Endothelial cell (in vitro differentiated cells): ENCODE measurements around the gene POM121L2. TPM values are rescaled to one million over a fixed set of nuclear protein-coding genes. Genes with fewer than 3 reads are reported as not detected.
"Not testable (repeated sequence)": the region's sequence is repeated elsewhere in the genome, so short reads cannot be mapped to it uniquely, and the experiment has no call there.

Experiments used
- DNase-seq: peaks from one replicate; pipeline ENCODE4 v3.0.0; 2021; ENCODE audit warnings: low spot score
- H3K27ac Mint-ChIP-seq: one replicate; pipeline ENCODE4 v1.8.0; 2021; ENCODE audit warnings: mixed read lengths, inconsistent platforms; ENCODE audit not compliant: unreplicated experiment
- H3K27me3 Mint-ChIP-seq: one replicate; pipeline ENCODE4 v1.8.0; 2021; ENCODE audit warnings: mild to moderate bottlenecking, moderate library complexity, mixed read lengths, inconsistent platforms; ENCODE audit not compliant: unreplicated experiment
- H3K36me3 Mint-ChIP-seq: one replicate; pipeline ENCODE4 v1.8.0; 2021; ENCODE audit warnings: mild to moderate bottlenecking, low read depth, mixed read lengths, inconsistent platforms; ENCODE audit not compliant: unreplicated experiment
- H3K4me1 Mint-ChIP-seq: one replicate; pipeline ENCODE4 v1.8.0; 2021; ENCODE audit warnings: mild to moderate bottlenecking, mixed read lengths, inconsistent platforms; ENCODE audit not compliant: unreplicated experiment
- H3K4me3 Mint-ChIP-seq: one replicate; pipeline ENCODE4 v1.8.0; 2021; ENCODE audit warnings: mild to moderate bottlenecking, mixed read lengths, inconsistent platforms; ENCODE audit not compliant: unreplicated experiment
- H3K9me3 Mint-ChIP-seq: one replicate; pipeline ENCODE4 v1.8.0; 2021; ENCODE audit warnings: mixed read lengths, inconsistent platforms; ENCODE audit not compliant: unreplicated experiment
- CTCF ChIP-seq: fragments of 200-600 bp; sonication (generic); IDR thresholded peaks from one replicate; pipeline ENCODE4 v1.5.0; 2021; ENCODE audit warnings: antibody characterized with exemption; ENCODE audit not compliant: unreplicated experiment
- total RNA-seq: library from RNA; stranded (reverse); fragmentation: NEBNext Ultra II Directional; extraction: Animal tissue kit (Norgen Biotek cat#: 25700); gene quantifications from one replicate; pipeline ENCODE4 v1.2.1, GENCODE V29; 2021; ENCODE audit not compliant: unreplicated experiment

The POM121L2 gene
- total RNA-seq, 1 donor from 2014 or later = 1.3 TPM

DNA sequence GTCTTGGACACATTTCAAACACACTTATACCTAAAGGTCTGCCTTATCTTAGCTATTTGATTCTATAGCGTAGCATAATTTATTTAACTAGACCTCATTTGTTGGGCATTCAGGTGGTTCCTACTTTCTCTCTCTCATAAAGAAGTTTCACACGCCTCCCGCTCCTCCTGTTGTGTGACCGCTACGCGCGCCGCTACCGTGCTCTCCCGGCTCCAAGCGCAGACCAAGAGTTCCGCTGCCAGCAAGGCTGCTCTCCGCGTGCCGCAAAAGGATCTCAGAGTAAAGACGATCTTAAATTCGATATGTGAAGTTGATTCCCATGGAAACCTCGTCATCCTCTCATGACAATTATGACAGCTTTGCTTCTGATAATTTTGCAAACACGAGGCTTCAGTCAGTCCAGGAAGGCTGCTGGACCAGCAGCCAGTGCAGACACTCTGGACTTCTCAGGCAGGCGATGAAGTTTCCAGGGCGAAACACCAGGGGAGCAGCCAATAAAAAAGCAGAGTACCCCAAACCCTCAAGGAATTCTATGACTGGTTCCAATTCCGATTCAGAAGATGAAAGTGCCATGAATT is 44.1 kb downstream of the POM121L2 start:
- Mint-ChIP-seq H3K9me3 (no peaks in the 10 kb centered on the region), H3K27ac (no peak overlapping the region), H3K27me3 (no peaks in the 10 kb centered on the region), H3K4me3 (peak overlapping the region; percentile 18), H3K4me1 (no peaks in the 10 kb centered on the region), H3K36me3 (no peaks in the 10 kb centered on the region)
- DNase-seq = peak; percentile 33
- no peak for TF ChIP-seq CTCF

GRCh38 chr6:27267003-27267402 is 45.1 kb downstream of the POM121L2 start:
- DNase-seq, H3K27me3 Mint-ChIP-seq, H3K4me1 Mint-ChIP-seq, H3K4me3 Mint-ChIP-seq, H3K27ac Mint-ChIP-seq, H3K9me3 Mint-ChIP-seq, H3K36me3 Mint-ChIP-seq: not testable (repeated sequence)

- H3K4me1 Mint-ChIP-seq = no peaks in the 10 kb centered on the region
- no peaks in the 10 kb centered on the region for H3K9me3 Mint-ChIP-seq
- no peaks in the 10 kb centered on the region for H3K27me3 Mint-ChIP-seq
- H3K36me3 Mint-ChIP-seq = no peaks in the 10 kb centered on the region
- no peak overlapping the region for H3K27ac Mint-ChIP-seq
- TF ChIP-seq CTCF = no peak
- no peak overlapping the region for H3K4me3 Mint-ChIP-seq
- DNase-seq = no peak
Measured at GRCh38 chr6:27263886-27264285, 48.2 kb downstream of the POM121L2 start.

DNA sequence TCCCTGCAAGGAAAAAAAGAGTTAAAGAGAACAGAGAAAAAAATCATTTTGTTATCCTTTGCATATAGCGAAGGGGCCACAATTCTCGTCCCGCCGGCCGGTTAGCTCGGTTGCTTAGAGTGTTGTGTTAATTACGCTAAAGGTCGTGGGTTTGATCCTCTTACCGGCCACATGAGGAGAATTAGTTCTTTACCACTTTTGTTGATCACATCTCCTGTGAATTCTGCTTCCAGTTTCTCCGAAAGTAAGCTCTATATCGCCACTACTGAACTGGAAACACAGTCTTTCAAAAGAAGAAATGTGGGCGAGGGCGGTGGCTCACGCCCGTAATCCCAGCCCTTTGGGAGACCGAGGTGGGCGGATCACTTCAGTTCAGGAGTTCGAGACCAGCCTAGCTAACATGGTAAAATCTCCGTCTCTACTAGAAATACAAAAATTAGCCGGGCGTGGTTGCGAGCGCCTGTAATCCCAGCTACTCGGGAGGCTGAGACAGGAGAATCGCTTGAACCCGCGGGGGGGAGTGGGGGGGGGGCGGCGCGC is 51.2 kb downstream of the POM121L2 start:
- Mint-ChIP-seq H3K9me3 (no peaks in the 10 kb centered on the region), H3K36me3 (no peaks in the 10 kb centered on the region), H3K4me3 (peak overlapping the region; percentile 37), H3K27me3 (no peaks in the 10 kb centered on the region), H3K4me1 (no peaks in the 10 kb centered on the region), H3K27ac (no peak overlapping the region)
- no peak for TF ChIP-seq CTCF
- no peak for DNase-seq

DNA sequence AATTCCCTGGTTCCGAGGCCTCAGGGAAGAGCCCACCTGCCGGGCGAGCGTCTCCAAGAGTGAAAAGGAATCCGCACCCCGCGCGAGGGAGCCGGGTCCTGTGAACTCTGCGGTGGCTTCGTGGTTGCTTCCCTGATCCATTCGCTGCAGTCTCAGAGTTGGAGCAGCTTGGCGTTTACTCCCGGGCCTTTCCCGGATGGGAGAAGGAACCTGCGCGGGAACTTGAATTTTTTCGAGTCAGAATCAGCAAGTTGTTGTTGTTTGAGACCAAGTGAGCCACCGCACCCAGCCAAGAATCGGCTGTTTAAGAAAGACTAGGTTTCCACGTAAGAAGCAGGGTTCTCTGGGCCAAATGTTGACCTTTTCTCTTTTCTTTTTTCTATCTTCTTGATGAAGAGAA is 51.7 kb downstream of the POM121L2 start:
- H3K27ac Mint-ChIP-seq = no peak overlapping the region
- H3K4me3 Mint-ChIP-seq = peak overlapping the region; percentile 37
- no peaks in the 10 kb centered on the region for H3K4me1 Mint-ChIP-seq
- no peak for TF ChIP-seq CTCF
- H3K36me3 Mint-ChIP-seq = no peaks in the 10 kb centered on the region
- no peaks in the 10 kb centered on the region for H3K27me3 Mint-ChIP-seq
- H3K9me3 Mint-ChIP-seq = no peaks in the 10 kb centered on the region
- DNase-seq = peak; percentile 29

Other genes with a start within 250 kb of the POM121L2 start
- gene PRSS16, start 64.6 kb downstream of the POM121L2 start, total RNA-seq = 6.1 TPM
- 6.7 TPM for gene ZNF391, start 76.5 kb upstream of the POM121L2 start, total RNA-seq
- 12.6 TPM for gene ZNF184, start 160.8 kb upstream of the POM121L2 start, total RNA-seq